CD14-positive monocyte (primary cell): ENCODE measurements around the gene CYREN. TPM values are rescaled to one million over a fixed set of nuclear protein-coding genes. Genes with fewer than 3 reads are reported as not detected.

Source experiments
- DNase-seq, 3 donors: peaks; one replicate each; pipeline ENCODE4 v3.0.0-alpha.2; 2011 to 2022
- H2AFZ ChIP-seq: 2 replicates; pipeline ENCODE4 v1.6.0; 2012; ENCODE audit warnings: mild to moderate bottlenecking, low read depth, low read length, inconsistent platforms; ENCODE audit not compliant: insufficient read depth, poor library complexity, severe bottlenecking
- H3K27ac ChIP-seq, 2 donors: 1 replicate in 1 of 2; 2 replicates in 1 of 2; pipeline ENCODE4 v1.5.1; 2012 to 2013; ENCODE audit warnings: low read length in 2 of 2, control low read depth in 1 of 2, inconsistent platforms in 1 of 2, low read depth in 1 of 2, mild to moderate bottlenecking in 1 of 2
- H3K27me3 ChIP-seq, 2 donors: one replicate each; pipeline versions ENCODE4 v1.6.0 to v1.6.1; 2011 to 2013; ENCODE audit warnings: low read length in 2 of 2; ENCODE audit not compliant: control insufficient read depth in 2 of 2, insufficient read depth in 2 of 2
- H3K36me3 ChIP-seq, 2 donors: replicated peaks in 1 of 2; 1 replicate in 1 of 2; 2 replicates in 1 of 2; pipeline versions ENCODE4 v1.5.1 to v1.6.1; 2012 to 2013; ENCODE audit warnings: low read length in 2 of 2, control low read depth in 1 of 2, inconsistent platforms in 1 of 2, mild to moderate bottlenecking in 1 of 2; ENCODE audit not compliant: insufficient read depth in 2 of 2, control insufficient read depth in 1 of 2
- H3K4me1 ChIP-seq, 2 donors: 1 replicate in 1 of 2; 2 replicates in 1 of 2; pipeline versions ENCODE4 v1.5.1 to v1.6.1; 2012 to 2013; ENCODE audit warnings: low read length in 2 of 2, control low read depth in 1 of 2, inconsistent platforms in 1 of 2, mild to moderate bottlenecking in 1 of 2, moderate library complexity in 1 of 2; ENCODE audit not compliant: insufficient read depth in 2 of 2, control insufficient read depth in 1 of 2
- H3K4me2 ChIP-seq: replicated peaks from 2 replicates; pipeline ENCODE3; 2012; ENCODE audit warnings: low read length, moderate library complexity, mild to moderate bottlenecking; ENCODE audit not compliant: poor library complexity, severe bottlenecking; ENCODE audit errors: extremely low read depth
- H3K4me3 ChIP-seq, 3 experiments: fragments of 200-600 bp in 1 of 3; sonication (generic) in 1 of 3; replicated peaks in 1 of 3; 1 replicate in 2 of 3; 2 replicates in 1 of 3; pipeline ENCODE4 v1.5.1; 2011 to 2013; ENCODE audit warnings: low read length in 3 of 3, mild to moderate bottlenecking in 3 of 3, control low read depth in 2 of 3, low read depth in 2 of 3, inconsistent platforms in 1 of 3, moderate library complexity in 1 of 3
- H3K79me2 ChIP-seq: 2 replicates; pipeline ENCODE4 v1.6.0; 2012; ENCODE audit warnings: mild to moderate bottlenecking, control low read depth, inconsistent platforms, low read length, moderate library complexity; ENCODE audit not compliant: insufficient read depth
- H3K9ac ChIP-seq: 2 replicates; pipeline ENCODE4 v1.6.0; 2017; ENCODE audit warnings: low read length, mild to moderate bottlenecking; ENCODE audit not compliant: insufficient read depth, poor library complexity, severe bottlenecking
- H3K9me3 ChIP-seq, 2 donors: replicated peaks in 1 of 2; 1 replicate in 1 of 2; 2 replicates in 1 of 2; pipeline versions ENCODE4 v1.5.1 to v1.6.1; 2012 to 2013; ENCODE audit warnings: low read length in 2 of 2, control low read depth in 1 of 2; ENCODE audit not compliant: control insufficient read depth in 1 of 2, insufficient read depth in 1 of 2
- H4K20me1 ChIP-seq: 2 replicates; pipeline ENCODE4 v1.6.0; 2012; ENCODE audit warnings: mild to moderate bottlenecking, low read length, control low read depth, moderate library complexity; ENCODE audit not compliant: insufficient read depth
- H3K27ac Mint-ChIP-seq, 7 donors: one replicate each; pipeline ENCODE4 v1.8.0; 2020; ENCODE audit warnings: mild to moderate bottlenecking in 7 of 7, mixed read lengths in 7 of 7, moderate library complexity in 6 of 7, inconsistent platforms in 2 of 7
- H3K27me3 Mint-ChIP-seq, 3 donors: one replicate each; pipeline ENCODE4 v1.8.0; 2021 to 2022; ENCODE audit warnings: low read depth in 3 of 3, mild to moderate bottlenecking in 3 of 3, mixed read lengths in 3 of 3, moderate library complexity in 3 of 3, inconsistent platforms in 1 of 3
- H3K36me3 Mint-ChIP-seq, 2 donors: one replicate each; pipeline ENCODE4 v1.8.0; 2020; ENCODE audit warnings: mixed read lengths in 2 of 2, inconsistent platforms in 1 of 2, mild to moderate bottlenecking in 1 of 2
- H3K4me1 Mint-ChIP-seq: one replicate; pipeline ENCODE4 v1.8.0; 2020; ENCODE audit warnings: mild to moderate bottlenecking, mixed read lengths
- H3K4me3 Mint-ChIP-seq, 2 donors: one replicate each; pipeline ENCODE4 v1.8.0; 2020; ENCODE audit warnings: mild to moderate bottlenecking in 2 of 2, mixed read lengths in 2 of 2, moderate library complexity in 1 of 2
- H3K9me3 Mint-ChIP-seq, 7 donors: one replicate each; pipeline ENCODE4 v1.8.0; 2020 to 2022; ENCODE audit warnings: mixed read lengths in 7 of 7, mild to moderate bottlenecking in 6 of 7, moderate library complexity in 6 of 7, inconsistent platforms in 2 of 7
- WGBS: methylation state at CpG from one replicate; pipeline ENCODE4 v1.1.5; 2013; ENCODE audit warnings: missing lambda C conversion rate; ENCODE audit not compliant: insufficient coverage; 5-methylcytosine and 5-hydroxymethylcytosine counted together
- intact Hi-C, 2 donors: fragments of 100-400 bp; cut with micrococcal nuclease; formaldehyde crosslinking; loops; one replicate each; pipeline versions ENCODE4 v1.15.0 to v1.15.1; 2023
- polyA plus RNA-seq, 3 donors: library from polyadenylated mRNA; depleted of rRNA in 1 of 3; unstranded in 2 of 3; stranded (reverse) in 1 of 3; fragments of 300-500 nt in 2 of 3; fragments of >200 nt in 1 of 3; fragmentation: Illumina TruSeq in 2 of 3; gene quantifications; 1 replicate in 2 of 3; 2 replicates in 1 of 3; pipeline ENCODE4 v1.2.3, GENCODE V29; 2012 to 2021
- TF ChIP-seq, protein P1 (sequence below): fragments of 200-600 bp; IDR thresholded peaks from one replicate; pipeline ENCODE4 v1.8.0; 2022; ENCODE audit warnings: antibody characterized with exemption, mild to moderate bottlenecking

Gene CYREN
- polyA plus RNA-seq, 3 donors = 20.6 to 47.4 (median 40.1) TPM

DNA sequence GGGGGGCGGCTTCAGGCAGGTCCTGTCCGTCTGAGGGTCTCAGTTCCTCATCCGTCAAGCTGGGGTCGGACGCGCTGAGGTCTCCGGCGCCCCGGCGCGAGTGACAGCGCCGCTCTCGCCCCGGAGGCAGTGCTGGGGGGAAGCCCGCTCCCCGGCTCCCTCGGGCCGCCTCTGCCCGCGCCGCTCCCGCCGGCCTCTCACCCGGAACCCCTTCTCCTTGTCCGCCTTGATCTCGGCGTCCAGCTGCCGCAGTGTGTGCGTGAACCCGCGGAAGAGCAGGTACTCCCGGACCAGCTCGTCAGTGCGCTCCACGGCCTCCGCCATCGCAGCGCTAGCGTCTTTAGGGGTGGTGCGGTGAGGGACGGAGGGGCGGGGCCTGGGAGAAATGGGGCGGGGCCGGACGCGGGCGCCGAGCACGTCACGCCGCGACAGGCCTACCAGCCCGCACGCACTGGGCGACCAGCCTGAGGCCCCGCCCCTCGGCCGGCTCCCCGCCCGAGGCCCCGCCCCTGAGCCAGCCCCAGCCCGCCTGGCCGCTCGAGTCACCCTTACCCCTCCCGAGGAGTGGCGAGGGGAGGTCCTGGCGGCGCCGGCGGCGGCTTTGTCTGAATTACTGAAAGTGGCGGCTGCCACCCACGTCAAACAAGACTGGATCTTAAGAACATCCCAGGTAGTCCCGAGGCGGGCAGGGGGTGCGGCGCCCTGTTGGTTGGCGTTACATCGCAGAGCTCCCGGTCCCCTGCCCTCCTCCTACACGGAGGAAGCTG is 40.9 kb upstream of the CYREN start, which contains the start of gene WDR91:
Gene WDR91 (minus strand): TSS at position 348 of the 767 bp plus-strand sequence. CDS start 24 bp downstream, at position 324.
- under 1% methylated on average over 67 of the region's 82 CpGs for WGBS
- H3K4me3 Mint-ChIP-seq = peak within 1 kb of the TSS; percentile 94 to 98
- peak within 1 kb of the TSS; percentile 89 to 90 (median 89) for H3K4me3 ChIP-seq
- H3K27ac ChIP-seq = peak within 1 kb of the TSS; percentile 57 to 94
- peak; percentile 93 for DNase-seq
- H4K20me1 ChIP-seq = no peaks in the 10 kb centered on the region
- H3K9me3 ChIP-seq = no peaks in the 10 kb centered on the region
- H3K27me3 Mint-ChIP-seq = peaks cover 1 to 9% (median 2%) of the 10 kb centered on the region in 3 donors
- intact Hi-C loops = loop anchor here (5.0 kb wide), 2 partner anchors 39 to 64 kb away; partner anchors contain the start of genes CYREN (in 1 of the 2) and TMEM140 (in 1 of the 2)
- no peaks in the 10 kb centered on the region for H3K27me3 ChIP-seq
- TF ChIP-seq, protein P1, sequence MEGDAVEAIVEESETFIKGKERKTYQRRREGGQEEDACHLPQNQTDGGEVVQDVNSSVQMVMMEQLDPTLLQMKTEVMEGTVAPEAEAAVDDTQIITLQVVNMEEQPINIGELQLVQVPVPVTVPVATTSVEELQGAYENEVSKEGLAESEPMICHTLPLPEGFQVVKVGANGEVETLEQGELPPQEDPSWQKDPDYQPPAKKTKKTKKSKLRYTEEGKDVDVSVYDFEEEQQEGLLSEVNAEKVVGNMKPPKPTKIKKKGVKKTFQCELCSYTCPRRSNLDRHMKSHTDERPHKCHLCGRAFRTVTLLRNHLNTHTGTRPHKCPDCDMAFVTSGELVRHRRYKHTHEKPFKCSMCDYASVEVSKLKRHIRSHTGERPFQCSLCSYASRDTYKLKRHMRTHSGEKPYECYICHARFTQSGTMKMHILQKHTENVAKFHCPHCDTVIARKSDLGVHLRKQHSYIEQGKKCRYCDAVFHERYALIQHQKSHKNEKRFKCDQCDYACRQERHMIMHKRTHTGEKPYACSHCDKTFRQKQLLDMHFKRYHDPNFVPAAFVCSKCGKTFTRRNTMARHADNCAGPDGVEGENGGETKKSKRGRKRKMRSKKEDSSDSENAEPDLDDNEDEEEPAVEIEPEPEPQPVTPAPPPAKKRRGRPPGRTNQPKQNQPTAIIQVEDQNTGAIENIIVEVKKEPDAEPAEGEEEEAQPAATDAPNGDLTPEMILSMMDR = no peak
- peaks cover 7 to 13% of the 10 kb centered on the region in 2 donors for H3K36me3 Mint-ChIP-seq
- H3K9me3 Mint-ChIP-seq = no peaks in the 10 kb centered on the region
- peaks cover 0 to under 1% of the 10 kb centered on the region in 2 donors for H3K36me3 ChIP-seq
- H3K4me1 ChIP-seq = peaks cover 44% of the 10 kb centered on the region in 2 donors
- H2AFZ ChIP-seq = peak within 1 kb of the TSS; percentile 89
- peak within 1 kb of the TSS; percentile 89 for H3K4me2 ChIP-seq
- H3K79me2 ChIP-seq = peaks cover 4% of the 10 kb centered on the region
- peak within 1 kb of the TSS; percentile 97 for H3K9ac ChIP-seq
- H3K27ac Mint-ChIP-seq = peak within 1 kb of the TSS; percentile 91 to 99 (median 98)
- H3K4me1 Mint-ChIP-seq = peaks cover 44% of the 10 kb centered on the region

DNA sequence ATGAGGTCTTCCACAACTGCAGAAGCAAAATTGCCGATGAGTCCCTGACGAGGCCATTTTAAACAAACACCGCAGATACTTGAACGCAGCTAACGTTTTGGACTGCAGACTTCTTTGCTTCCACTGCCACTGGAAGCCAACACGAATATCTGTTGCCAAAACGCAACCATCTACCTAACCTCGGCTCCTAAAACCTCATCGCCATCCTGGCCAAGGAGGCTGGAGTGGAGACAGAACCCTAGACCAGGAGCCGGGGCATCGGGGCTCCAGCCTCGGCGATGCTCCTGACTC is 40.3 kb upstream of the CYREN start:
- H4K20me1 ChIP-seq = no peaks in the 10 kb centered on the region
- H3K36me3 ChIP-seq = peaks cover 4 to 6% of the 10 kb centered on the region in 2 donors
- DNase-seq = peak in 2 of 3 donors; percentile 18 to 31
- peak overlapping the region; percentile 57 to 94 for H3K27ac ChIP-seq
- H3K79me2 ChIP-seq = peaks cover 4% of the 10 kb centered on the region
- Mint-ChIP-seq H3K4me3 (peak overlapping the region; percentile 94 to 98), H3K4me1 (peaks cover 47% of the 10 kb centered on the region), H3K36me3 (peaks cover 12 to 18% of the 10 kb centered on the region in 2 donors), H3K27ac (peak overlapping the region; percentile 91 to 99 (median 98)), H3K27me3 (peaks cover 1 to 9% (median 2%) of the 10 kb centered on the region in 3 donors), H3K9me3 (no peaks in the 10 kb centered on the region)
- TF ChIP-seq, protein P1 = no peak
- H3K27me3 ChIP-seq = no peaks in the 10 kb centered on the region
- H3K9ac ChIP-seq = peak overlapping the region; percentile 97
- peaks cover 44% of the 10 kb centered on the region in 2 donors for H3K4me1 ChIP-seq
- H2AFZ ChIP-seq = peak overlapping the region; percentile 89
- peak overlapping the region; percentile 89 to 90 (median 89) for H3K4me3 ChIP-seq
- H3K9me3 ChIP-seq = no peaks in the 10 kb centered on the region
- intact Hi-C loops = loop anchor here (5.0 kb wide), 2 partner anchors 39 to 64 kb away; partner anchors contain the start of genes CYREN (in 1 of the 2) and TMEM140 (in 1 of the 2)
- H3K4me2 ChIP-seq = peak overlapping the region; percentile 89
- 0% methylated on average over 13 of the region's 13 CpGs for WGBS
